SJSA1 (cell line): Measurements from ENCODE around the gene FSHR. TPM values are rescaled to one million over a fixed set of nuclear protein-coding genes. Genes with fewer than 3 reads are reported as not detected.

ENCODE experiments used
- DNase-seq, 2 experiments: peaks; one replicate each; pipeline ENCODE4 v3.0.0-alpha.2; 2015 to 2020; ENCODE audit warnings: low spot score in 2 of 2, low read depth in 1 of 2
- H3K27ac ChIP-seq: fragments of 250-450 bp; sonication (Bioruptor Pico); 2 replicates; pipeline ENCODE4 v1.5.1; 2020; ENCODE audit warnings: mild to moderate bottlenecking, moderate library complexity
- H3K27me3 ChIP-seq: fragments of 250-450 bp; sonication (Bioruptor Pico); replicated peaks from 2 replicates; pipeline ENCODE4 v1.5.1; 2020; ENCODE audit warnings: mild to moderate bottlenecking, moderate library complexity
- H3K36me3 ChIP-seq: fragments of 250-450 bp; sonication (Bioruptor Pico); 2 replicates; pipeline ENCODE4 v1.5.1; 2020; ENCODE audit warnings: mild to moderate bottlenecking
- H3K4me1 ChIP-seq: fragments of 250-450 bp; sonication (Bioruptor Pico); replicated peaks from 2 replicates; pipeline ENCODE4 v1.6.1; 2021; ENCODE audit warnings: mild to moderate bottlenecking
- H3K4me3 ChIP-seq: fragments of 250-450 bp; sonication (Bioruptor Pico); 2 replicates; pipeline ENCODE4 v1.5.1; 2020; ENCODE audit warnings: mild to moderate bottlenecking
- H3K9me3 ChIP-seq: fragments of 250-450 bp; sonication (Bioruptor Pico); replicated peaks from 2 replicates; pipeline ENCODE4 v1.5.1; 2020; ENCODE audit warnings: mild to moderate bottlenecking
- total RNA-seq: library from RNA; depleted of rRNA; stranded (reverse); fragments of >200 nt; shearing (Covaris generic); gene quantifications from 2 replicates; pipeline ENCODE4 v1.2.3, GENCODE V29; 2014

FSHR gene
- total RNA-seq, 1 experiment from 2014 or later = not detected

DNA sequence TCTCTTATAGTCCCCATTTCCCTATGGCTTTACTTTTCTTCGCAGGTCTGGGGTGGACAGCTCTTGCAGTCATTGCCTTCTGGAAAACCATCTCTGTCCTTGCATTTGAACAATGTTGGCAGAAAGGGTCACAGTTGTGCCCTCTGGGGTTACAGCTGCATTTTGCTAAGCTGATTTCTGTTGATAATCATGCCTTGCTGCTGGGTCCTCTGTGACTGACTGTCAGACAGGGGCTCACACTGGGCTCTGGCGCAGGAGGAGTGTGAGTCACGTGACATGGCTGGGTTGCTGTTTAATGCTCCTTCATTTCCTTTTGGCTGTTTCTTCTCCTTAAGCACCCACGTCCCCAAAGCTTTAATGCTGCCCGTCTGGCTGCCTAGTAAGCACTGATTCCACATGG, 202.2 kb downstream of the FSHR start:
- no peak overlapping the region for H3K27ac ChIP-seq

DNA sequence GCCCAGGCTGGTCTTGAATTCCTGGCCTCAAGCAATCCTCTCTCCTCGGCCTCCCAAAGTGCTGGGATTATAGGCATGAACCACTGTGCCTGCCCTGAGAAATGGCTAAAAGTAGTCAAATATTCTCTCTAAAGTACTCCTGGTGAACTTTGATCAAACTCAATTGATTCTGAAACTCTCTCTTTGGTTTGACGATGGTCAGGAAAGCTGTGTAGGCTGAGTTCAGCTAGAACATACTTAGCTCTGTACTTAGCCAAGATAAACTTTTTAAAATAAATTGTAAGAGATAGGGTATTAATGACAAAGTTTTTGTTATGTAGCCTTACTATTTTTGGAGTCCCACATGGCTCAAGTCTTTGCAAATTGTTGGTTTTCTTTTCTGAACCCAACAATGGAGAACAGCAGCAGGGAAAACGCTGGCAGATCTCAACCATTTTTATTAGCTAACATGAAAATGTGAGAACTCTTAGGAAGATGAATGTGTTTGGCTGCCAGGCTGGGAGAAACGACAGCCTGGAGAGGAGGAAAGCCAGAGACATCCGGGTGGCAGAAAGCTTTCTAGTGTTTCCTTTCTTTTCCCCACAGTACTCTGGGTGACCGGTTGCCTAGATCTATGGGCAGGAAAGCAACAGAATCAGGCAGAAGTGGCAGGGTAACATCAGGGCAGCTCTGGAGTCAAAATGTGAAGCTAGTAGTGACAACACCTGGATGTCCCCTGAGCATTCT, 205.8 kb downstream of the FSHR start:
- H3K36me3 ChIP-seq = no peaks in the 10 kb centered on the region
- H3K27ac ChIP-seq = no peak overlapping the region
- no peak overlapping the region for H3K4me3 ChIP-seq
- no peaks in the 10 kb centered on the region for H3K27me3 ChIP-seq
- no peaks in the 10 kb centered on the region for H3K9me3 ChIP-seq
- no peak for DNase-seq
- H3K4me1 ChIP-seq = no peaks in the 10 kb centered on the region

More for the DNA sequence above, 202.2 kb downstream of the FSHR start:
- Histone ChIP-seq H3K9me3 (no peaks in the 10 kb centered on the region), H3K4me1 (no peaks in the 10 kb centered on the region), H3K27me3 (no peaks in the 10 kb centered on the region), H3K36me3 (no peaks in the 10 kb centered on the region), H3K4me3 (no peak overlapping the region)
- DNase-seq = no peak

DNA sequence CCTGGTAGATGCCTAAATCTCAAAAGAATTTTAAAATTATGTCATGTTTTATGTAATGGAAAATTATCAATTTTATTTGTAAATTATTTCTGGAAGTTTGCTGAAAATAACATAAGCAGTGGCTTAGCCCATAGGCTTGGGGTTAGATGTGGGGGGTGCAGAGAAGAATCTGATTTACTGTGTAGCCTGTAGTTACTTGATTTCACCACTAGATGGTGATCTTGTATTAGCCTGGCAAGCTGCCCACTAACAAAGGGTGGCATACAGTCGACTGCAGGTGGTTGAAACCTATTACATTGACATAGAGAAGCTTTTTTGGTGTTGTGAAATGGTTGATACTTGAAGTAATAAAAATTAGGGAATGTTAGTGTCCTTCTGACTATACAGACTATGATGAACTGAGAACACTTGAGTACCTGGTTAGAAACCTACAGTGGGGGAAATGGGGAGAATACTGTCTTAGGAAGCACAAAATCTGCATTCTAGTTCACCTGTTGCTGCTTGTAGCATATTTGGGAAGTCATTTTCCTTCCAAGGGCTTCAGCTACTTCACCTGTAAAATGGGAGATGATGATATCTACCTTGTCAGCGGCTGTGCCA, 207.8 kb downstream of the FSHR start:
- Histone ChIP-seq H3K36me3 (no peaks in the 10 kb centered on the region), H3K4me3 (no peak overlapping the region), H3K4me1 (no peaks in the 10 kb centered on the region), H3K27ac (no peak overlapping the region), H3K27me3 (no peaks in the 10 kb centered on the region), H3K9me3 (no peaks in the 10 kb centered on the region)
- peak in 1 of 2 experiments; percentile 25 for DNase-seq

DNA sequence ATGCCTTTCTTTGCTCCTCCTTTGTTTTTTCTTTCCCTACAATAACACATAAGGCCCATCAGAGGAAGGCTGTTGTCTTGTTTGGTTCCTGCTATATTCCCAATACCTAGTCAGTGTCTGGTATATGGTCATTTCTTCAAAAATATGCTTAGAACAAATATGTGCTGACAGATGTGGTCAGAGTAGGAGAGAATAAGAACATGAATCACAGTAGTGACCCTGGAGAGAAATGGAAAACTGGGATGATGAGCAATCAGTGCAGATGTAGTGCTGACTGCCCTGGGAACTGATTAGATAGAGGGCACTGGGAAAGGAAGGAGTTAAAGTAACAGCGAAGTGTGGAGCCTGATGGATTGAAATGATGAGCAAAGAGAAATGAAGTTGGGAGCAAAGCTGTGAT, 209.4 kb downstream of the FSHR start:
- DNase-seq = no peak

GRCh38 chr2:48943436-48943835, 210.9 kb downstream of the FSHR start:
- no peak for DNase-seq
- no peaks in the 10 kb centered on the region for H3K36me3 ChIP-seq

More for the DNA sequence above, 209.4 kb downstream of the FSHR start:
- no peak overlapping the region for H3K4me3 ChIP-seq
- H3K27me3 ChIP-seq = no peaks in the 10 kb centered on the region
- no peaks in the 10 kb centered on the region for H3K9me3 ChIP-seq
- H3K36me3 ChIP-seq = no peaks in the 10 kb centered on the region
- H3K27ac ChIP-seq = no peak overlapping the region
- H3K4me1 ChIP-seq = no peaks in the 10 kb centered on the region

GRCh38 chr2:48941908-48942307, 212.4 kb downstream of the FSHR start:
- Histone ChIP-seq H3K4me1 (no peaks in the 10 kb centered on the region), H3K9me3 (no peaks in the 10 kb centered on the region), H3K27me3 (no peaks in the 10 kb centered on the region), H3K36me3 (no peaks in the 10 kb centered on the region), H3K4me3 (no peak overlapping the region), H3K27ac (no peak overlapping the region)
- DNase-seq = no peak

More at GRCh38 chr2:48943436-48943835, 210.9 kb downstream of the FSHR start:
- Histone ChIP-seq H3K27ac (no peak overlapping the region), H3K4me1 (no peaks in the 10 kb centered on the region), H3K4me3 (no peak overlapping the region), H3K9me3 (no peaks in the 10 kb centered on the region), H3K27me3 (no peaks in the 10 kb centered on the region)

- Histone ChIP-seq H3K9me3 (no peaks in the 10 kb centered on the region), H3K4me1 (no peaks in the 10 kb centered on the region), H3K4me3 (no peak overlapping the region), H3K27me3 (no peaks in the 10 kb centered on the region), H3K36me3 (no peaks in the 10 kb centered on the region), H3K27ac (no peak overlapping the region)
- DNase-seq = no peak
Measured at GRCh38 chr2:48941456-48941855, 212.9 kb downstream of the FSHR start.

GRCh38 chr2:48940606-48941005, 213.7 kb downstream of the FSHR start:
- Histone ChIP-seq H3K27me3 (no peaks in the 10 kb centered on the region), H3K27ac (no peak overlapping the region), H3K36me3 (no peaks in the 10 kb centered on the region), H3K4me3 (no peak overlapping the region), H3K9me3 (no peaks in the 10 kb centered on the region), H3K4me1 (no peaks in the 10 kb centered on the region)
- no peak for DNase-seq

DNA sequence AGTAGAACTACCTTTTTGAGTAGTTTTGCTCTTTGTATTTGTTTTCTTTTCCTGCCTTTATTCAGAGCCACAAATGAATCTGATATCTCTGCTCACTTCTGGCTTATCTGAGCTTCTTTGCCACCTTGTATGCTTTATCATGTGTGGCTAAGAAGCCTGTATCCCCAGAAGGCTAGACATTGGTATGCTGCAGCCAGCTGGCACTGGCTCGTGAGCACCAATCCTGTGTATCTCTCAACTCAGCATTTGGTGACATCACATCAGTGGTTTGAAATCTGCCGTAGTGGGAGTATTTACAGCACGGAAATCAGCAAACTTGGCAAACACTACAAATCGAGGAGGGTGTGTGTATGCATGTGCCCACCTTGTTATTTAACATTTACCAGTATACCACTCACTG, 215.1 kb downstream of the FSHR start:
- Histone ChIP-seq H3K27me3 (no peaks in the 10 kb centered on the region), H3K27ac (no peak overlapping the region), H3K4me3 (no peak overlapping the region), H3K9me3 (no peaks in the 10 kb centered on the region), H3K36me3 (no peaks in the 10 kb centered on the region), H3K4me1 (no peaks in the 10 kb centered on the region)
- DNase-seq = no peak

DNA sequence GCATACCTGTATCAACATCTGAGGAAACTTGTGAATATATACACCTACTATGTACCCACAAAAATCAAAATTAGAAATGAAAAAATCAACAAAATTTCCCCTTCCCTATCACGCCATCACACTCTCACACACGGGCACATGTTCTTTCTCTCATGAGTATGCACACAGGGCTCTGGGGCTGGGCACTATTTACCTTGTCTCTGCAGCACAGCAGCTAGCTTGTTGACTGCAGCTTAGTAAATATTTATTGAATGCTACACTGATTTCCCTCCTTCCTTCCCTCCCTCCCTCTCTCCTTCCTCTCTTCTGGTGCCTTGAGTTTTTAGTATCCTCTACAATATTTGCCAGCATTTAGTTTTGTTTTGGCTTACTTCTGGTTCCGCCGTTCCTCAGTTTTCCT, 216.1 kb downstream of the FSHR start:
- H3K36me3 ChIP-seq = no peaks in the 10 kb centered on the region
- no peak for DNase-seq
- no peaks in the 10 kb centered on the region for H3K27me3 ChIP-seq
- H3K4me3 ChIP-seq = no peak overlapping the region
- H3K27ac ChIP-seq = no peak overlapping the region
- no peaks in the 10 kb centered on the region for H3K9me3 ChIP-seq
- H3K4me1 ChIP-seq = no peaks in the 10 kb centered on the region

- H3K9me3 ChIP-seq = no peaks in the 10 kb centered on the region
- DNase-seq = no peak
Measured at GRCh38 chr2:48934807-48935206, 219.5 kb downstream of the FSHR start.

DNA sequence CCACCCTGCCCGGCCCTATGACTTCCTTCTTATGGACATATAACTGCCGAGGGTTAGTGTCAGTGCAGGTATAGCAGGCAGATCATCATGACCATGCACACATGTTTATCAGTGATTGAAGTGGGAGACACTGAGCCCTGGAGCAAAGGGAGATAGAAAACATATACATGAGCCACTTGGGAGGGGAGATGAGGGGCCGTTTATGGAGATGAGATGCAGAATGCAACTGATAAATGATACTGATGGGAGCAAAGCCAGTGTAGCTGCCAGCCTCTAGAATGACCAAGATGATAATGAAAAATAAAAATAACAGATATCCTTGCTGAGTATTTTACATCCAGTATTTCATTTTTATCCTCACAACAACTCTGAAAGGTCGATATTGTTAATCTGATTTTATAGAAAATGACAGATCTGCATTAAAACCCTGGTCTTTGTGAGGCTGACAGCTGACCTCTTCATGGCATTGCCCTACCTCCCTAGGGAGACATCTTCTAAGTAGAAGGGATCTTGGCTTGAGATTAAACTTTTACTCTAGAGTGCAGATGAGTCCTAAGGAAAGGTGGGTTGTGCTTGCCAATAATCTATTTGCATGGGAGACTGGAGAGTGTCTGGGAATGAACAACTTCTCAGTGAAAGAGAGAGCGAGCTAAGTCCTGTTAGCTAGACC, 220.4 kb downstream of the FSHR start:
- Histone ChIP-seq H3K4me1 (no peaks in the 10 kb centered on the region), H3K36me3 (no peaks in the 10 kb centered on the region), H3K27ac (no peak overlapping the region), H3K9me3 (no peaks in the 10 kb centered on the region), H3K4me3 (no peak overlapping the region), H3K27me3 (no peaks in the 10 kb centered on the region; the same call in 1 of the 2 replicates)
- DNase-seq = no peak

More at GRCh38 chr2:48934807-48935206, 219.5 kb downstream of the FSHR start:
- Histone ChIP-seq H3K36me3 (no peaks in the 10 kb centered on the region), H3K27ac (no peak overlapping the region), H3K27me3 (no peaks in the 10 kb centered on the region; the same call in 1 of the 2 replicates), H3K4me1 (no peaks in the 10 kb centered on the region), H3K4me3 (no peak overlapping the region)

DNA sequence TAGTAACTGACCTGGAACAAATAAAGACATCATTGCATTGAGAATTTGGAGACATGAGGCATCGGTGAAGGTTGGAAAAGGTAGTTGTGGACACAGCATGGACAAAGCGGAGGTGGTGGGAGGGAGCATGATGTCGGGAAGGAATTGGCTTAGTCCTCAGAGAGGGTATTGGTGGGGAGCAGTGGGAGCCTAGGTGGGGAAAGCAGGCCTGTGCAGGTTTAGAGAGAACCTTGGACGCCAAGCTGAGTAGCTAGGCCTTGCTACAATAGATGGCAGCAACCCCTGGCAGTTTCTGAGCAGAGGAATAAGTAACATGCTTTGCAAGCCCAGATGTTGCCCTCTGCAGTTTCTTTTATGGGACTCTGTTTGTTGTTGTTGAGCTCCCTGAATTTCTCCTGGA, 221.6 kb downstream of the FSHR start:
- DNase-seq = no peak
- H3K9me3 ChIP-seq = no peaks in the 10 kb centered on the region

More for the DNA sequence above, 221.6 kb downstream of the FSHR start:
- Histone ChIP-seq H3K36me3 (no peaks in the 10 kb centered on the region), H3K4me3 (no peak overlapping the region), H3K27me3 (no peaks in the 10 kb centered on the region; the same call in 1 of the 2 replicates), H3K4me1 (no peaks in the 10 kb centered on the region), H3K27ac (no peak overlapping the region)
